Omental fat pad (tissue), 4 donors: ENCODE measurements around the gene SUV39H2. TPM values are rescaled to one million over a fixed set of nuclear protein-coding genes. Genes with fewer than 3 reads are reported as not detected.

ENCODE experiments used
- ATAC-seq: fragments of 150-250 bp; one replicate; pipeline ENCODE4 v1.9.1; 2016; ENCODE audit warnings: mild to moderate bottlenecking, moderate library complexity; ENCODE audit not compliant: low FRiP score
- DNase-seq: peaks from one replicate; pipeline ENCODE4 v3.0.0-alpha.2; 2019; ENCODE audit warnings: low spot score
- CTCF ChIP-seq, 3 donors: fragments of 450-650 bp; IDR thresholded peaks; one replicate each; pipeline ENCODE4 v1.5.1; 2016 to 2017; ENCODE audit warnings: antibody characterized with exemption in 3 of 3, mild to moderate bottlenecking in 3 of 3, moderate library complexity in 2 of 3
- total RNA-seq, 4 donors: library from RNA; depleted of rRNA; stranded (reverse); fragments of >200 nt; gene quantifications; one replicate each; pipeline ENCODE4 v1.1.0, GENCODE V29; 2016

SUV39H2 gene
- total RNA-seq, 4 donors from 2014 or later, result 4.4 to 7.9 (median 5.2) TPM

DNA sequence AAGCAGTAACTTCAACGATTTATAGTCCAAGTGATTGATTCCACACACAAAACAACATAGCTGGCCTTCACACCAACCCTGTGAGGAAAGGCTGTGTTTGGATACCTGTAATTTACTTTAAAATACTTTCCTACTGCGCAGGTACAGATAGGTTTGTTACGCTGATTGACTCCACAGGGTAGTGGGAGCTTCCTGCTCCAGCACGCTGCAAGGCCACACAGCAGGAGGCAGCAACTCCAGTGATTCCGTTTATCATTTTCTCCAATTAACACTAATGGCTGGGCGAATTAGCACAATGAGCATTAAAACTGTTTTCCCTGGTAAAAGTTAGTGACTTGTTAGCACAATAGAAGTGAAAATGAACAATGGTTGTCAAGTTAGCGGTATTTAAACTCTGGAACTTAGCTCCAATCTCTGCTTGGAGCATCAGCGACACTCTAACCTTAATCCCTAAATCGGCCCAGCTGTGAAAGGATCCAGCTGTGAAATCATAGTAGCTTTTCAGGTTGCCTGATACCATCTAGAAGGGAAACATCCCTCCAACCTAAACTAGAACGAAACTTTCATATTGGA lies 74.3 kb downstream of the SUV39H2 start:
- TF ChIP-seq CTCF (IDR thresholded peaks at IDR 0.05), result no peak
- DNase-seq (no peak), ATAC-seq (no peak)

DNA sequence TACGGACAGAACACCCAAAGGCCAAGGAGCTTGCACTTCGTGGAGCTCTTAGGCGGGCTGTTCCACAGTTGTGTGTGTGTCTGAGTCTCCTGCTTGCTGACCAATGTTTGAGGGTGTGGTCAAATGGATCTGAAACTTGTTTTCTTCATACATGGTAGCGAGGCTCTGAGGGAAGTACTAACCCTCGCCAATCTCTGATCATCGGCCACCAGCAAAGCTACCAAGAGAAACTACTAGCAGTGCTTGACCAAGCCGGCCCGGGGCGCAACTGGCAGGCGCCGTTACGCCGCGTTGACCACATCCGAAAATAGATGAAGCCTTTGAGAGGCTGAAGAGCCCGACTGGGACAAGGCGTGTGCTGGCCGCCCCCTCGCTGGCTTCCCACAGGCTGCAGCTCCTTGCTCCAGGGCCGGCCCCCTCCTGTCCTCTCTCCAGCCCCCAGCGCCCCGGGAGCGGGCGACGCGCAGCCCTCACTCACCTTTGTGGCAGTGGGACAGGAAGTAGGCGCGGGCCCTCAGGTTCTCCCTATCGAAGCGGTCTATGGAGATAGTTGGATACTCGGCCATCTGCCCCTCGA lies 74.8 kb downstream of the SUV39H2 start:
- ATAC-seq (peak; percentile 71), DNase-seq (peak; percentile 29)
- no peak for TF ChIP-seq CTCF (IDR thresholded peaks at IDR 0.05)

Other genes starting within 250 kb of the SUV39H2 start
- gene FAM107B, start 104.0 kb upstream of the SUV39H2 start, total RNA-seq, result 10 to 100 TPM; 27.3 to 77.5 (median 53.7) TPM
- gene CDNF, start 40.8 kb upstream of the SUV39H2 start, total RNA-seq, result 1 to 10 TPM; 1.4 to 7.3 (median 2.0) TPM
- 10 to 100 TPM in 3 of 4 donors, 1 to 10 TPM in 1; 9.1 to 15.3 (median 11.8) TPM for gene HSPA14, start 40.6 kb upstream of the SUV39H2 start, total RNA-seq
- 10 to 100 TPM in 2 of 4 donors, 1 to 10 TPM in 2; 7.5 to 18.0 (median 11.9) TPM for gene MSANTD7, start 40.6 kb upstream of the SUV39H2 start, total RNA-seq
- gene DCLRE1C, start 75.2 kb downstream of the SUV39H2 start, total RNA-seq, result 10 to 100 TPM in 1 of 4 donors, 1 to 10 TPM in 3; 5.9 to 12.5 (median 7.1) TPM
- gene MEIG1, start 80.5 kb downstream of the SUV39H2 start, total RNA-seq, result not detected
- gene OLAH, start 165.1 kb downstream of the SUV39H2 start, total RNA-seq, result 1 to 10 TPM in 3 of 4 donors, not detected in 1; 1.1 to 4.7 (median 4.0) TPM
- gene ACBD7, start 209.9 kb downstream of the SUV39H2 start, total RNA-seq, result under 1 TPM in 1 of 4 donors, not detected in 3; 0.48 TPM
- 10 to 100 TPM in 3 of 4 donors, 1 to 10 TPM in 1; 9.4 to 15.4 (median 12.1) TPM for gene RPP38, start 218.5 kb downstream of the SUV39H2 start, total RNA-seq